Activated T-helper 1 cell treated with anti-CD3 and anti-CD28 coated beads, Interleukin-12 subunit alpha, Interleukin-12 subunit beta, Interleukin-2, Interleukin-4 antibody, amounts not matched to agents 30 ng/mL and 10 ng/mL and 1 ng/mL, durations not matched to agents 14 hours and 24 hours and 36 hours (primary cell): Measurements from ENCODE around the gene LEMD2. TPM values are rescaled to one million over a fixed set of nuclear protein-coding genes. Genes with fewer than 3 reads are reported as not detected.

Source experiments
- total RNA-seq: library from RNA; stranded (reverse); gene quantifications from 2 replicates; pipeline ENCODE4 v1.2.3, GENCODE V29; 2022

The LEMD2 gene
- total RNA-seq, 1 donor from 2014 or later, result 63.6 TPM

Other genes starting within 250 kb of the LEMD2 start
- gene BAK1, start 208.9 kb downstream of the LEMD2 start, total RNA-seq, result 67.0 and 67.9 TPM in 2 replicates
- gene ITPR3, start 167.8 kb downstream of the LEMD2 start, total RNA-seq, result 42.7 and 42.9 TPM in 2 replicates
- gene UQCC2, start 77.4 kb downstream of the LEMD2 start, total RNA-seq, result 123 and 139 TPM in 2 replicates
- gene IP6K3, start 42.2 kb downstream of the LEMD2 start, total RNA-seq, result not detected in 2 replicates
- not detected in 2 replicates for gene MLN, start 14.9 kb upstream of the LEMD2 start, total RNA-seq